C1 segment of cervical spinal cord (tissue), 14 donors: ENCODE results near the gene PLAAT4.

Experiments
- DNase-seq, 14 donors: peaks; one replicate each; lab custom pipeline; 2025; lab: John Stamatoyannopoulos, UW

Gene PLAAT4

DNA sequence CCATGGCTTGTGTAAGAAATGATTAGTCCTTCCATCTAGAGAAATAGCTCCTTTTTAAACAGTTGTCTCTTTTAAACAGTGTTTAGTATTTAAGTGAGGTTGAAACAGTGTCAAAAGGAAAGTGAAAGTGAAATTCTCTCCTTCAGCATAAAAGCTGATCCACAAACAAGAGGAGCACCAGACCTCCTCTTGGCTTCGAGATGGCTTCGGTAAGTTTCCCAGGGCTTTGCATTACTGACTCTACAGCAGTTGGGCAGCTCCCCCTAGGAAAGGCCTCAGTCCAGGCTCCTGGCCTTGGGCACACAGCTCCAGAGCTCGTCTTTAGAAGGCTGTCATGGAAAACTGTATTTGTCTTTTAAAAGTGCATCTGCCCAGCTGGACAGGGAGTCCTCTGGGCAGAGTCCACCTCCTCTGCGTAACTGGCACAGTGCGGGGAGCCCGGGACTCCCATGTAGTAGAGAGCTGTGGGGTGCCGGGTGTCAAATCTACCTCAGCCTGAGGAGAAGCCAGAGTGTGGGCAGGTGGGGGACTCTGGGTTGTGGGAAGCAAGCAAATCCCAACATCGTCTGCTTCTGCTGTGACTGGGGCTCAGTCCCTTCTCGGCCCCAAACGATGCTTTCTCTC lies at the start of gene PLAAT4:
Gene PLAAT4 (plus strand): TSS at position 140 of the 624 bp plus-strand sequence. CDS start 61 bp downstream, at position 201.
- DNase-seq = peak in 13 of 14 donors; percentile 46 to 82 (median 78)

DNA sequence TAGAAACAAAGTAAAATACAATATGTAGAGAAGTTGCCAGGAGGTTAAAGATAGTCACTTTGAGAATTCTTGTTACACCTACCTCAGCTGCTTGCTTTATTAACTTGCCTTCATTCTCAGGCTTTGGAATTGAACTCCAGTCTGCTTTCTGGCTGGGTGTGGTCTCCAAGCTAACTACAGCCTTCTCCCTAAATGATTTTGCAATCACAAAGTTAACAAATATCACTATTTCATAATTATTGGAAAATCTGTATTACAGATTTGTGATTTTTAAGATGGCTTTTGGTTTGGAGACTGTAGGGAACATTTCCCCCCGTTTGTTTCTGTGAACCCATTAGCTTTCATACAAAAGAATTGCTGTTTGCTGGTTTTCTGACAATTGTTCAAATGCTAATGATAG lies 47.8 kb upstream of the PLAAT4 start:
- DNase-seq = no peak

DNA sequence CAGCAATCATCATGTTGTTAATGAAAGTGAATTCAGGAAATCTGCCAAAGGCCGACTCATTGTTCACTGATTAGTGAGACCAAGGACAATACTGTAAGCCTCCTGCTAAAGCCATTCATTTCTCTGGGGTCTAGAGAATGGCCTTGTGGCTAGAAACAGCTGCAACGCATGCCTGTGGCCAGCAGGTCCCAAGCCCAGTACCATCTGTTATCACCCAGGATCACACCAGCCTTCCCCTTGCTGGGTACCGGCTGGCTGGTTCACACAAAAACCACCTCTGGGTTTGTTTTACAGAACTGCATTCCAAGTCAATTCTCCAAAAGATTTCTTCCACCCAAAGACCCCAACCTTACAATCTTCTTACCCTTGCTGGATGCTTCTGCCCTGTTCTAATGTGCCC lies 46.7 kb upstream of the PLAAT4 start:
- DNase-seq = peak in 2 of 14 donors; percentile 49 to 54

DNA sequence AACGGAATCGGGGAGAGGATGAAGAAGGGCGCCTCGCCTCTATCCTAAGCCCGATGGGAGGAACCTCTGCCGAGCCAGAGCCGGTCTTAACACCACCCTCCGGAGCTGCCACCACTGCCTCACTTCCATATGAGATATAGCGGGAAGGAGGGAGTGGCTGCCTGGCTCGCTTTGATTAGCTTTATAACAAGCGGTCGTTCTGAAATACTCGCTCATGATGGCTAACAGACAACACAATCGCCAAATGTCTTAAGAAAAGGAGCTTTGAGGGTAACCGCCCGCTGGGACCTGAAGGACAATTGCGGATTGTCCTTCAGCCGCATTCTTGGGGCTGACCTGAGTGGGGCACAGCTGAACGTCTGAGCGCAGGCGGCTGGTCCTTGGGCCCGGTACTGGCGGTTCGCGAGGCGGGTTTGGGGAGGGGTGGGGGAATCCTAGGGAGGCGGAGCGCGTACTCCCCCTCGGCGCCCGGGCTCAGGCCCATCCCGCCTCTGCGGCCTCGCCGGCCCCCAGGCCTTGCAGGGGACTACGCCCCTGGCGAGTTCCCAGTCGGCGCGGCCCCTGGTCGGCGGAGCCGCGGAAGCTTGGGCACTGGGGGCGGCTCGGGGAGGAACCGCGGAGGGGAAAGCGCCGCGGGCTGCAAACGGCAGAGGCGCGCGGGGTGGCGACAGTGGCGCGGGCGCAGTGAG lies 45.9 kb upstream of the PLAAT4 start, which contains the start of gene PLAAT5:
Gene PLAAT5 (minus strand): TSS at position 617 of the 689 bp plus-strand sequence. CDS start 133 bp downstream, at position 484.
- DNase-seq = peak in 6 of 14 donors; percentile 34 to 70 (median 48)

- no peak for DNase-seq
Measured at GRCh38 chr11:63491240-63491587, 45.4 kb upstream of the PLAAT4 start.

DNA sequence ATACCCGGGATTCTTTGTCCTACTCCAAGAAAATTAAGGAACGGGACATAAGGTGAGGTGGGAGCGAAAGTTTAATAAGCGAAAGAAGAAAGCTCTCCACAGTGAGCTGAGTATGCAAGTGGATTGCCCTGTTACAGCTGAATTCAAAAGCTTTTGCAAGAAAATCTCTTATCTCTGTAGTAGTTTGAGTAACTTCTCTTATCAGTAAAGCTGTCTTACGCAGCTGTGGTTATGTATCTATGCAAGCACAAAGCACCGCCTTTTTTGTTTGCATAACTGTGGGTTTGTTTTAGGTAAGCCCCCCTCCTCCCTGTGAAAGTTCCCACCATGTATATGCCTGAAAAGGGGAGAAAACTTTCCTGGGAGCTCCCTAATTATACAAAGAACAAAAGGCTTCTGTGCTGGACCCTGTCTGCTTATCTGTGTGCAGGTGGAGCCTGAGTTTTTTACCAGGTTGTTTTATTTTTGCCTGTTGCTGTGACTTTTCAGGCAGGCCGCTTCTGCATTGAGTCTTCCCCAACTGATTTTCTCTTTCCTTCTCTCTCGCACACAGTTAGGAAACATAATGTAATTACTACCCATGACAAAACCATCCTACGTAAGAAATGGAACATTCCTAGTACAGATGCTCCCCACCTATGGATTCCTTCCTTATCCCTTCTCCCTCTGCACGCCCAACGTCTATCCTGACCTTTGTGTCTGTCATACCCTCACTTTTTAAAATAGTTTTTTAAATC lies 44.8 kb upstream of the PLAAT4 start:
- DNase-seq = no peak

DNA sequence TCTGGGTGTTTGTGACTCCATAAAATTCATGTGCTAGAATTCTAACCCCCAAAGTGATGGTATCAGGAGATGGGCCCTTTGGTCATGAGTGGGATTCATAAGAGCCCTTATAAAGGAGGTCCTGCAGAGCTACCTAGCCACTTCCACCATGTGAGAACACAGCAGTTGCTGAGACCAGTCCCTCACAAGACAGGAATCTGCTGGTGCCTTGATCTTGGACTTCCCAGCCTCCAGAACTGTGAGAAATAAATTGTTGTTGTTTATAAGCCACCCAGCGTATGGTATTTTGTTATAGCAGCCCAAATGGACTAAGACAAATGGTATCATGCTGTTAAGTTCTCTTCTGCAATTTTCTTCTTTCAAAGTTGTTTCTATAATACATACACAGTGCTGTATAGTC lies 44.2 kb upstream of the PLAAT4 start:
- no peak for DNase-seq

DNA sequence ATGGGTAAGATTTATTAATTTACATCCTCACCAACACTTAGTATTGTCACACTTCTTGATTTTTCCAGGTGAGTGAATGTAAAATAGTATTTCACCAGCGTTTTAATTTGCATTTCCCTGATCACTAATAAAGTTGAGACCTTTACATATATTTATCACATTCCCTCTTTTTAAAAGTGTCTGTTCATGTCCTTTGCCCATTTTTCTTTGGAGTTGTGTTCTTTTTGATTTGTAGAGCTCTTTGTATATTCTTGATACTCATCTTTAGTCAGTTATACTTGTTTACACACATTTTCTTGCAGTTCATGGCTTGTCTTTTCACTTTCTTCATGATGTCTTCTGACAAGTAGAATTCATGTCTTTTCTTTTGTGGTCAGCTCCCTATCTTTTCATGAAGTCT lies 43.5 kb upstream of the PLAAT4 start:
- no peak for DNase-seq

DNA sequence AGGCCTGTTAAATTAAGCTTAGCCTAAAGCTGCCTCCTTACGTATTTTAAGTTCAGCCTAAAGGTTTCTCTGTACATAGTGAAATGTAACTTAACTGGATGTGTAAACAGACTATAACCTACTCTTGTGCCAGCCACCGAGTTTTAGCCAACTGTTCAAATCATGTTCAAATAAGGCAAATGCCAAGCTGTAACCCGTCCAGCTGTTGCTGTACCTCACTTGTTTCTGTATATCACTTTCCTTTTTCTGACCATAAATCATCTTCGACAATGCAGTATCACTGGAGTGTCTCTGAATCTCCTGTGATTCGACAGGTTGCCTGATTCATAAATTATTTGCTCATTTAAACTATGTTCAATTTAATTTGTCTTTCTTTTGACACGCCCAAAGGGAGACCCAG lies 41.6 kb upstream of the PLAAT4 start:
- DNase-seq = no peak

- no peak for DNase-seq
Measured at GRCh38 chr11:63499874-63500273, 36.7 kb upstream of the PLAAT4 start.

DNA sequence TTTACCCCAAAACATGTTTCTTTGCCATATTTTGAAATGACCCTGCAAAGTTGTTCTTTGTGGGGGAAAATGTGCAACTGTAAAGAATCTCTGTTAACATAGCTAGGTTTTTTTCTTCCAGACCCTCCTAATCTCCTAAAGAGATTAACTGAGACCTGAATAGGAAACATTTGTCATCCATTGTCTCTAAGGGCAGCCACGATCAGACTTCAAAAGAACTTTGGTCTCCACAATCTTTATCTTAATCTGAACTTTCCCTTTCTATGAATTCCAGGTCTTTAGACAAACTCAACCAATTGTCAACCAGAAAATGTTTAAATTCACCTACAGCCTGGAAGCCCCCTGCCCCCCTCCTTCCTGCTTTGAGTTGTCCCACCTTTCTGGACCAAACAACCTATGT lies 35.4 kb upstream of the PLAAT4 start:
- DNase-seq = no peak

DNA sequence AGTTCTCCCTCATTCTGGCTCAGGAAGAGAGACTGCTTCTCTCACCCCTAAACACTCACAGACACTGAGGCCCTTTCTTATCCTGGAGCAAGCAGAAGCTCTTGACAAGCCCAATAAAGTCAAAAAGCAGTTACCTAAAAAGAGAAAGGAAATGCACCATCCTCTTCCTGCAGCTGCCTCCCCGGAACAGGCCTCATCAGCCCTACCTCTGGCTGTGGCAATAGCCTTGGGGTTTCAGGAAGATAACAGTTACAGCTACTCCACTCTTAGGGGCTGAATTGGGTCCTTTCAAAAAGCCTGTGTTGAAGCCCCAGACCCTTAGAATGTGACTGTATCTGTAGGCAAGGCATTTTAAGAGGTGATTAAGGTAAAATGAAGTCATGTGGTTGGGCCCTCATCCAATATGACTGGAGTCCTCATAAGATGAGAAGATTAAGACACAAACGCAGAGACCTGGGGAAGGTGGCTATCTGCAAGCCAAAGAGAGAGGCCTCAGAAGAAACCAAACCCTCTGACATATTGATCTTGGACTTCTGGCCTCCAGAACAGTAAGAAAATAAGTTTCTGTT lies 34.3 kb upstream of the PLAAT4 start:
- DNase-seq = no peak

- DNase-seq = no peak
Measured at GRCh38 chr11:63503492-63503891, 33.1 kb upstream of the PLAAT4 start.

DNA sequence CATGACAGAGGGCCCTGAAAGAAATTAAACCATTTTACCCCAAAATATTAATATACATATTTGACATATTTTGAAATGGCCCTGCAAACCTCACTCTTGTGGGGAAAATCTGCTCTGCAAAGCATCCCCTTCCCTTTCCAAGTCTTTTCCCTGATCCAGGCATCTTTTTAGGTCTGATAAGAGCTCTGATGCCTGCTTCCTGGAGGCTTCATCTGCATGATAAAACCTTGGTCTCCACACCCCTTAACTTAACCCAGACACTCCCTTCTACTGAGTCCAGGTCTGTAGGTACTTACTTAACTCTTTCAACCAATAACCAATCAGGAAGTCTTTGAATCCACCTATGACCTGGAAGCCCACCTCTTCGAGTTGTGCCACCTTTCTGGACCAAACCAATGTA lies 32.6 kb upstream of the PLAAT4 start:
- no peak for DNase-seq

DNA sequence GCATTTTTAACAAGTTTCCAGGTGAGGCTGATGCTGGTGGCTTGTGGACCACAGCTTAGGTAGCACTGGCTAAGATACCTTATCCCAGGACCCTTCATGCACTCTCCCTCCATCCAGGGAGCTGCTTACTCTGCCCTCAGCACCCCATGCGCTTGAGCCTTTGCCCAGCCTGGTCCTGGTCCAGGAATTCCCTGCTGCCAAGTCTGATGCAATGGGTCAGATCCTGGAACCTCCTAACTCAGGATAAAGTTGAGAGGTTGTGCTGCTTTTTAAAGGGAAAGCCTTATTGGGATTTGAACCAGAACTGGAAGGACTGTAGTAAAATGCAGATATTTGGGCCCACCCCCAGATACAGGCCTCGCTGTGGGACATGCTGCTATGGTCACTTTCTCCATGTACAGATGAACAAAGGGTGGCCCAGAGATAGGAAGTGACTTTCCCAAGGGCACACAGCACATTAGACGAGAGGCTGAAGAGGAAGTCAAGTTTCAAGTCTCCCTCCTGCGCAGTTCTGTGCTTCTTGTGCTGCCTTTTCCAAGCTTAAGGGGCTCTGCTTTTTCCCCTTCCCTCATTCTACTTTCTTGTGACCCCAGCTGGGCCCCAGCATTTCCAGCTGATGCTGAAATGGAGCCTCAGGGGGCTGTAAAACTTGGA lies 31.5 kb upstream of the PLAAT4 start:
- peak in 3 of 14 donors; percentile 12 to 16 (median 14) for DNase-seq

- DNase-seq = no peak
Measured at GRCh38 chr11:63505857-63506528, 30.6 kb upstream of the PLAAT4 start, which contains the start of gene LGALS12. Gene LGALS12 (plus strand): TSS chr11:63506084. CDS start chr11:63506459, 375 bp downstream.

DNA sequence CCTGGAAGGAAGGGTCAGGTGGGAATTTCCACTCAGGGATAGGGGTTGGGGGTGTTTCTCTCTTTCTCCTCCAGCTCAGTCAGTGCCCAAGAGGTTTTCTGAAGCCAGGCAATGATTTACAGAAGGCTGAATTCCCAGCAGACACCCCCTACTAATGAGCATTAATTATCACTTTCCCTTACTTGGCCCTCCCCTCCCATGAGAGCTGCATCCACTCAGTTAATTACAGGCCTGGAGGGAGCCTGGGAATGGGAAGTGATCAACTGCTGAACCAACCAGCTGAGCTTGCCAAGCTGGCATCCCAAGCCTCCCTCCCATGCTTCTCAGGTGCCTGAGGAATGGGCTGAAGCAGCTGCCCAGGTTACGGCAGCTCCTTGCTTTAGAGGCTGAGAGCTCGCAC lies 29.7 kb upstream of the PLAAT4 start:
- DNase-seq = no peak

DNA sequence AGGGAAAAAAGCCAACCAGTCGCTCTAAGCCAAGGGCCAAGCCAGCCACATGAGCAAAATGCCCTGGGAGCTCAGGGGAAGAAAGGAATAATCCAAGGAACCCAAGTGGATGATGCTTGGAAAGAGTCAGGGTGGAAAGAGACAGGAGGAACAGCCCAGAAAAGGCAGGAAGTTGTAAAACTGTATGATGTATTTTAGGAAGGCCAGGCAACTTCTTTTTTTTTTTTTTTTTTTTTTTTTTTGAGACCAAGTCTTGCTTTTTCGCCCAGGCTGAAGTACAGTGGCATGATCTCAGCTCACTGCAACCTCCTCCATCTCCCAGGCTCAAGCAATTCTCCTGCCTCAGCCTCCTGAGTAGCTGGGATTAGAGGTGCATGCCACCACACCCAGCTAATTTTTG lies 29.1 kb upstream of the PLAAT4 start:
- no peak for DNase-seq

GRCh38 chr11:63508009-63508408 lies 28.6 kb upstream of the PLAAT4 start:
- DNase-seq = peak in 10 of 14 donors; percentile 19 to 69 (median 59)

DNA sequence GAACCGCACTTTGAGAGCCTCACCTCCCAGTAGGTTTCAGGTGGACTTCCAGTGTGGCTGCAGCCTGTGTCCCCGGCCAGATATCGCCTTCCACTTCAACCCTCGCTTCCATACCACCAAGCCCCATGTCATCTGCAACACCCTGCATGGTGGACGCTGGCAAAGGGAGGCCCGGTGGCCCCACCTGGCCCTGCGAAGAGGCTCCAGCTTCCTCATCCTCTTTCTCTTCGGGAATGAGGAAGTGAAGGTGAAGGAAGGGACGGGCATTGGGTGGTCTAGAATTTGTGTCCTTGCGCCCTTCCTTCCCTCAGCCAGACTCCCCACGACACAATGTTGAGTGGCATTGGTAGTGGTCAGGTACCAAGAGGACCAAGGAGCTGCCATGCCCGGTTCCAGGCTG lies 27.9 kb upstream of the PLAAT4 start:
- DNase-seq = no peak
